Right atrium auricular region (tissue), 2 donors: Measurements from ENCODE around the gene MARCHF9. TPM values are rescaled to one million over a fixed set of nuclear protein-coding genes. Genes with fewer than 3 reads are reported as not detected.

Experiments used
- DNase-seq: peaks from one replicate; pipeline ENCODE4 v3.0.0-alpha.2; 2019; ENCODE audit warnings: low spot score
- H3K27ac ChIP-seq, 2 donors: fragments of 200-600 bp; sonication (generic); 1 replicate in 1 of 2; 2 replicates in 1 of 2; pipeline ENCODE4 v1.5.1; 2016 to 2019
- H3K27me3 ChIP-seq, 2 donors: fragments of 200-600 bp; sonication (generic); one replicate each; pipeline versions ENCODE4 v1.5.1 to v1.6.0; 2017 to 2019
- H3K36me3 ChIP-seq: fragments of 200-600 bp; sonication (generic); one replicate; pipeline ENCODE4 v1.5.1; 2016
- H3K4me1 ChIP-seq, 2 donors: fragments of 200-600 bp; sonication (generic); one replicate each; pipeline versions ENCODE4 v1.5.1 to v1.6.0; 2017 to 2019
- H3K4me3 ChIP-seq, 2 donors: fragments of 200-600 bp; sonication (generic); 1 replicate in 1 of 2; 2 replicates in 1 of 2; pipeline ENCODE4 v1.5.1; 2017 to 2019; ENCODE audit warnings: mild to moderate bottlenecking in 1 of 2, moderate library complexity in 1 of 2
- H3K9me3 ChIP-seq, 2 donors: fragments of 200-600 bp; sonication (generic); one replicate each; pipeline ENCODE4 v1.5.1; 2019
- CTCF ChIP-seq, 2 donors: fragments of 200-600 bp; sonication (generic); IDR thresholded peaks; one replicate each; pipeline ENCODE4 v1.5.1; 2019; ENCODE audit warnings: antibody characterized with exemption in 2 of 2
- total RNA-seq, 2 donors: library from RNA; depleted of rRNA; stranded (reverse); fragments of >200 nt; gene quantifications; one replicate each; pipeline ENCODE4 v1.1.0, GENCODE V29; 2016

The MARCHF9 gene
- total RNA-seq, 2 donors from 2014 or later, result 8.4 to 11.6 TPM

GRCh38 chr12:57755194-57755453 is 221 bp downstream of the MARCHF9 start:
- peak overlapping the region; percentile 68 to 84 for H3K4me3 ChIP-seq
- no peaks in the 10 kb centered on the region for H3K9me3 ChIP-seq
- H3K36me3 ChIP-seq, result peaks cover 14% of the 10 kb centered on the region
- no peak for TF ChIP-seq CTCF (IDR thresholded peaks at IDR 0.05)
- no peaks in the 10 kb centered on the region for H3K27me3 ChIP-seq
- peaks cover 0 to 36% of the 10 kb centered on the region in 2 donors for H3K4me1 ChIP-seq
- no peak for DNase-seq
- peak overlapping the region; percentile 71 to 73 for H3K27ac ChIP-seq

GRCh38 chr12:57755454-57756372 is 810 bp downstream of the MARCHF9 start:
- peaks cover 13% of the 10 kb centered on the region for H3K36me3 ChIP-seq
- H3K27ac ChIP-seq, result peak overlapping the region; percentile 71 to 73
- peaks cover 0 to 34% of the 10 kb centered on the region in 2 donors for H3K4me1 ChIP-seq
- no peak for DNase-seq
- no peaks in the 10 kb centered on the region for H3K9me3 ChIP-seq
- TF ChIP-seq CTCF (IDR thresholded peaks at IDR 0.05), result no peak
- H3K4me3 ChIP-seq, result peak overlapping the region; percentile 68 to 84
- no peaks in the 10 kb centered on the region for H3K27me3 ChIP-seq

GRCh38 chr12:57756406-57757341 is 1.8 kb downstream of the MARCHF9 start:
- H3K27ac ChIP-seq, result peak overlapping the region in 1 of 2 donors; percentile 71
- DNase-seq, result no peak

GRCh38 chr12:57757771-57758170 is 2.9 kb downstream of the MARCHF9 start:
- Histone ChIP-seq H3K27ac (no peak overlapping the region), H3K9me3 (no peaks in the 10 kb centered on the region), H3K4me3 (no peak overlapping the region), H3K27me3 (no peaks in the 10 kb centered on the region), H3K36me3 (peaks cover 13% of the 10 kb centered on the region), H3K4me1 (peaks cover 0 to 20% of the 10 kb centered on the region in 2 donors)
- no peak for TF ChIP-seq CTCF (IDR thresholded peaks at IDR 0.05)
- no peak for DNase-seq

More at GRCh38 chr12:57756406-57757341, 1.8 kb downstream of the MARCHF9 start:
- H3K27me3 ChIP-seq, result no peaks in the 10 kb centered on the region
- peaks cover 0 to 24% of the 10 kb centered on the region in 2 donors for H3K4me1 ChIP-seq
- H3K36me3 ChIP-seq, result peaks cover 13% of the 10 kb centered on the region
- H3K9me3 ChIP-seq, result no peaks in the 10 kb centered on the region
- peak in 1 of 2 donors; percentile 61 for TF ChIP-seq CTCF (IDR thresholded peaks at IDR 0.05)
- H3K4me3 ChIP-seq, result peak overlapping the region in 1 of 2 donors; percentile 84

GRCh38 chr12:57758552-57759359 is 3.9 kb downstream of the MARCHF9 start:
- TF ChIP-seq CTCF (IDR thresholded peaks at IDR 0.05), result no peak

More at GRCh38 chr12:57758552-57759359, 3.9 kb downstream of the MARCHF9 start:
- H3K27me3 ChIP-seq, result no peaks in the 10 kb centered on the region
- no peak for DNase-seq
- no peak overlapping the region for H3K4me3 ChIP-seq
- no peak overlapping the region for H3K27ac ChIP-seq
- H3K9me3 ChIP-seq, result no peaks in the 10 kb centered on the region
- peaks cover 13% of the 10 kb centered on the region for H3K36me3 ChIP-seq
- peaks cover 0 to 16% of the 10 kb centered on the region in 2 donors for H3K4me1 ChIP-seq
